Endometrial microvascular endothelial cells (primary cell): ENCODE data around the gene PDE11A. TPM values are rescaled to one million over a fixed set of nuclear protein-coding genes. Genes with fewer than 3 reads are reported as not detected.
"Not testable (repeated sequence)": the region's sequence is repeated elsewhere in the genome, so short reads cannot be mapped to it uniquely, and the experiment has no call there.

Source experiments
- in situ Hi-C: cut with HindIII; loops from 2 replicates; pipeline ENCODE4 v1.10.0; 2017; ENCODE audit warnings: low sequenced_read_pairs, low pct_unique_long_range_greater_than_20kb; ENCODE audit errors: inconsistent ontology term
- total RNA-seq: library from RNA; depleted of rRNA; stranded (reverse); fragments of >200 nt; gene quantifications from one replicate; pipeline ENCODE4 v1.2.3, GENCODE V29; 2015; ENCODE audit errors: inconsistent ontology term

Gene PDE11A
- total RNA-seq, 1 donor from 2014 or later: 0.37 TPM

DNA sequence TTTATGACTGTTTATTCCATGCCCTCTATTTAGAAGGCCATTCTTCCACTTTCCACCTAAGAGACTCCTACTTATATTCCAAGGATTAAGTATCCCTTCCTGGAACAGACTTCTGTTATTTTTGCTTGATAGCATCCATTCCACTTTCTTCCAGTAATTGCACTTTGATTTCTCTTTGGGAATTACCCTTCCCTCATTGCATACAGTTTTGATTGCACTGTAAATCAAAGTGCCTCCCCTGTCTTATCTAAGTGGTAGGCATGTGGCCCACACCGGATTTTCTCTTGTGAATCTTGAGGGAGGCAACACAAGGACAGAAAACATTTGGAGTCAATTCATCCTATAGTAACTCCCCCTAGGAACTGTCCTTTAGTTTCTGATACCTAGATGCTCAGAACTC, 120.4 kb downstream of the PDE11A start:
- in situ Hi-C loops: no loop called here

DNA sequence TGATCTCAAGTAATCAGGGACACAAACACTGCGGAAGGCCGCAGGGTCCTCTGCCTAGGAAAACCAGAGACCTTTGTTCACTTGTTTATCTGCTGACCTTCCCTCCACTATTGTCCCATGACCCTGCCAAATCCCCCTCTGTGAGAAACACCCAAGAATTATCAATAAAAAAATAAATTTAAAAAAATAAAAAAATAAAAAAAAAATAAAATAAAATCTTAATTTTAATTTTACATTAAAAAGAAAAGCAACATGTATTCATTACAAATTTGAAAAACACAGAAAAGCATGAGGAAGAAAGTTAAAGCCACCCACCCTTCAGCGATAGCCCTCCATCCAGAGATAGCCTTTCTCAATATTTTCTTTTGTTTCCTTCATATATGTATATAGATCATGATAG, 125.0 kb downstream of the PDE11A start:
- in situ Hi-C loops: not testable (repeated sequence)

DNA sequence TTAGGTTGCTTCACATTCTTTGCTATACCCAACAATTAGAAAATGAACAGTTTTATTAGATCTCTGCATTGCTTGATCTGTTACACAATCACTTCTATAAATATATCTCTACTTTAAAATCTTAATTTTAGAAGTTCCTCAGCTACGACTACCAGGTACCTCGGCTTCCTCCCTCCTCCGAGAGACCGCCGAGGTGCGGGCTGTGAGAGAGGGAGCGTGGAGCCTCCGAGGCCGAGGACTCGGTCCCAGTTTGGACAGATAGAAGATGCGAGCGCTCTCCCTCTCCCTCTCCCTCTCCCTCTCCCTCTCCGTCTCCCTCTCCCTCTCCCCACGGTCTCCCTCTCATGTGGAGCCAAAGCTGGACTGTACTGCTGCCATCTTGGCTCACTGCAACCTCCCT, 128.0 kb downstream of the PDE11A start:
- in situ Hi-C loops: not testable (repeated sequence)

DNA sequence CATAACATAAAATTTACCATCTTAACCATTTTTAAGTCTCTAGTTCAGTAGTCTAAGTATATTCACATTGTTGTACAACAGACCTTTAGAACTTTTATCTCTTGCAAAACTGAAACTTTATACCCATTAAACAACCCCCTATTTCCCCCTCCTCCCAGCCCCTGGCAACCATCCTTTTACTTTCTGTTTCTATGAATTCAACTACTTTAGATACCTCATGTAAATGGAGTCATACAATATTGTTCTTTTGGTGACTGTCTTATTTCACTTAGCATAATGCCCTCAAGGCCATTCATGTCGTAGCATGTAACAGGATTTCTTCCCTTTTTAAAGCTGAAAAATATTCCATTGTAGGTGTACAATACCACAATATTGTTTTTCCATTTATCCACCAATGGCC, 129.8 kb downstream of the PDE11A start:
- in situ Hi-C loops: no loop called here

DNA sequence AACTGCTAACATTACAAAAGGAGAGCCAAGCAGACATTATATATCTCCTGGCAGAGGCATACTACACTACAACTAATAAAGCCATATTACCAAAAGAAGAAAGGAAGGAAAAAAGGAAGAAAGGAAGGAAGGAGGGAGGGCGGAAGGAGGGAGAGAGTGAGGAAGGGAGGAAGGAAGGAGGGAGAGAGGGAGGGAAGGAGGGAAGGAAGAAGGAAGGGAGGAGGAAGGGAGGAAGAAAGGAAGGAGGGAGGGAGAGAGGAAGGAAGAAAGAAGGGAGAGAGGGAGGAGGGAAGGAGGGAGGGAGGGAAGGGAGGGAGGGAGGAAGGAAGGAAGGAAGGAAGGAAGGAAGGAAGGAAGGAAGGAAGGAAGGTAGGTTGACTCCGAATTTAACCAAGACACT, 133.4 kb downstream of the PDE11A start:
- in situ Hi-C loops: no loop called here

DNA sequence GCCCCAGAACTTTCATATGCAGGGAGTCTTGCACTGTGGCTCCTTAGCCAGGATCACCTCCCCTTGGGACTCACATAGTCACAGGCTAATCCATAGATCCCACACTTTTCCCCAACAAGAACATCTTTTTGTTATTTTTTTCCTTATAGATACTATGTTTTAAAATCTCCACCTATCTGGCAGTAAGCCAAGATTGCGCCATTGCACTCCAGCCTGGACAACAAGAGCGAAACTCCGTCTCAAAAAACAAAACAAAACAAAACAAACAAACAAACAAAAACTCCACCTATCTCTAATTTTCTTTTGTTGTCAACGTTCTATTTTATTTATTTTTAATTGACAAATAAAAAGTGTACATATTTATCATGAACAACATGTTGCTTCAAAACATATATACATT, 141.7 kb downstream of the PDE11A start:
- in situ Hi-C loops: no loop called here

DNA sequence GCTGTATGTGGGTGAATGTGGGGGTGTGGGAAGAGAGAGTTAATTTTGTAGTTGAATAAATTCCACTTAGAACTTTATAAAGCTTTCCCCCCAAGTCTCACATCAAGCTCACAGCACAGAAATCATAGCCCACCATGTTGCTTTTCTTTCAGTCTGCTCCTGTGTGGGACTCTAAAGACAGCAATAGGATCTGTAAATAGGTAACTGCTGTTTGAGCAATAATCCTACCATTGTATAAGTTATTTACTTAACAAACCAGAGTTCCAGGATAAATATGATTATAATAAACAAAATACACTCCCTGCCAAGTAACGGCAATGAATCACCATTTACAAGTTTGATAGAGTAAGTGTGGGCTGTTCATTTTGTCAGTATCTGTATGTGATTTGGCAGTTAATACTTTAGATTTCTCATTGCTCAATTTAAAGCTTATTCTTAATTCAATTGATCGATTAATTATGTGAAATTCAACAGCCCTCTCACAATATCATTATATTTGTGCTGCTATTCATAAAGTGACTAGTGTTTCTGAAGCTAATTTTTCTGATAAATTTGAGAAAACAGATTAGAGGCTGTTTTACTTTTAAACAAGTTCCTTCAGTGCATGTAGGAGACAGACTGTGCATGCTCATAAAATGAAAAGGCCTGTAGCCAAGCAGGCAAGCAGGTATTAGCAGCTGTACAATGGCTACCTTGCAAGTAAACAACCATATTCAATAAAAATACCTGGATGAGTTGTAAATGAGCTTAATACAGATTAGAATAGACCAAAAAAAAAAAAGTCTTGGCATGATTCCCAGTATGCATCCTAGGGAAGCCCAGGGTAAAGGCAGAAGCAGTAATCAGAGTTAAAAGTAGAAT, 142.7 kb downstream of the PDE11A start:
- in situ Hi-C loops: no loop called here

DNA sequence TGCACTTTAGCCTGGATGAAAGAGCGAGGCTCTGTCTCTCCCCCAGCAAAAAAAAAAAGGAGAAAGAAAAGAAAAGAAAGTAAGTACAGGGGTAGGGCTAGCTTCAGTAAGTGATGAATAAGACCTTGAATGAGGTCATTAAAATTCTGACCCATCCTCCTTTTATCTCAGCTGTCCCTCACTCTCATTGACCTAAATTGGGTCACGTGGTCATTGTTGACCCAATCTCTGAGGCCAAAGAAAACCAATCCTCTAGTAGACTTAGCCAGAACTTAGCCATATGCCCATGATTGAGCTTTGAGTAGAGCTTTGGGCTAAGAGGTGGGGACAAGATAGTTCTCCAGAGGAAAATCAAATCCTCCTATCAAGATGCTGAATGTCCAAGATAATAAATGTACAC, 149.3 kb downstream of the PDE11A start:
- in situ Hi-C loops: no loop called here

DNA sequence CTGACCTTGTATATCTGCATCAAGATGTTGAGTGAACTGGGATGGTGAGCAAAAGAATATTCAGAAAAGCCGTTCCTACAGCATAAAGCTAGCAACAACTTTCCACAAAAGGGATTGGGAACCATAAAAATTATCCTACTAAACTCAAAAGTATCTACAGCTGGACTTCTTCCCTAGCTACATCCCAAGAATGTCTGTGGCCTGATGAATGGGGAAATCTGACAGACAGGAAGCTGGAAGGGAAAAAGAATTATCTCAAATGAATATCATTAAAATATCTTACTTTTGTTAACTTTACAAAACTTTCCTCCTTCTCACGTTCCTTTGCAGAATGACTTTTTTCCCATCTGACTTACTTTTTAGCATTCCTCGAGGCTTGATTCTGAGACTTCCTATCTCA, 150.9 kb downstream of the PDE11A start:
- in situ Hi-C loops: no loop called here

DNA sequence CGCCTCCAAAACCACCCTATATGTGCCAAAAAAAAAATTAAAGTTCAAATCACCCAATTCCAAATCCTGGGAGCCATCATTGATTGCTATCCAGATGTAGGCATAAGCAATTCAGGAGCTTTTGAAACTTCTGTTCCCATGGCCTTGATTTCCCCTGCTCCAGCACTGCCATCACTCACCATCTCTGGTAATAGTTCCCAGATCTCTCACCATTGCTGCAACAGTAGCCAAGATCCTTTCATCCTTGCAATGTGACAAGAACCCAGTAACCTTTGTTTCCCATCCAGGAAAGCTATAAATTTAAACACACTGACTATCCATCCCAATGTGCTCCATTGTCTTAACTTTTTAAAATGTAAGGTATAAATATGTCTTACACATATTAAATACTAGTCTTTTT, 155.4 kb downstream of the PDE11A start:
- in situ Hi-C loops: no loop called here

DNA sequence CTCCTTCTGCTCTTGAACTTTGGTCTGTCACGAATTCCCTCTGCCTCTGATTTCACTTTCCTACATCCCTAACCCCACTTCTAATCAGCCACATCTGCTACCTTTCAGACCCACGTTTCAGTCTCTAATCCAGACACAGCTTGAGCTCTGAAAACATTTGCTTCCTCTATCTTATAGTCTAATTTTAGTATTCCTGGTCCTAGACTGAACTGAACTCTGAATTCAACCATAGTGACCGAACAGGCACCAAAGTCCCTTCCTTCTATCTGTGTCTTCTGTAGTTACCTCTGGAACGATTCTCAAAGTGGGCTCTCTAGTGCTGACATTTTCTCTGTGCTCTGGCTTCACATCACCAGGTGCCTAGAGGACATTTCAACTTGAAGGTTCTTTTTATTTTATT, 156.2 kb downstream of the PDE11A start:
- in situ Hi-C loops: no loop called here

DNA sequence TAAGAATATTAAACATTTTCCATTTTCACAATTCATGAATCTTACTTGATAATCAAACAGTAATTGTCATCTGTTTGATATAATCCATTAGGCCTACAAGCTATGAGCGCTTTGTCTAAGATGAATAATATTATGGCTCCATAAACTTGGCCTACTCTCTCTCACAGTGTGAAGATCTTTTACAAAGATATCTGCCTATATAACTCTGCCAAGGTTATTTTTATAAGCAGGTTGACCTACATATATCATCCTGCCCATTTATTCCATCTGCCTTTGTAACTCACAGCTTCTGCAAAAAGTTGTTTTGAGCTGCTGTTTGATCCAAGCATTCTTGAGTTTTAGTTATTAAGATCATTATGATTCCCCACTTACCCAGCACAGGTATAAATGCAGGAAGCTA, 158.3 kb downstream of the PDE11A start:
- in situ Hi-C loops: no loop called here

DNA sequence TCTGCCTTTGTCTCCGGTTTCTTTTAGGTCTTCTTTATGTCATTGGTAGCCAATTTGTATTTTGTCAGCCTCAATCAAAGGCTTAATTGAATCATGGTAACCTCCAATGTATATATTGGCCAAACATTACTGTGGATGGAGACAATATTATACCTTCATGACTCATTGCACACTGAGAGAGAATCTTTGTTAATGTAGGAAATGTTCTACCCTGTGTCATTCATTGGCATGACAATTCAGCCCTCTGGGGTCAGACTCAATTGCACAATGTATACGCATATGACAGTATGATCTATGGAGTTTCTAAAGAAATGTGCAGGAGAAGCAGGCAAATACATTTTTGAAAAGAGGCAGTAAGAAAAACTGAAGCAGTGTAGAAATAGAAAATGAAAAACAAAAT, 162.6 kb downstream of the PDE11A start:
- in situ Hi-C loops: no loop called here

DNA sequence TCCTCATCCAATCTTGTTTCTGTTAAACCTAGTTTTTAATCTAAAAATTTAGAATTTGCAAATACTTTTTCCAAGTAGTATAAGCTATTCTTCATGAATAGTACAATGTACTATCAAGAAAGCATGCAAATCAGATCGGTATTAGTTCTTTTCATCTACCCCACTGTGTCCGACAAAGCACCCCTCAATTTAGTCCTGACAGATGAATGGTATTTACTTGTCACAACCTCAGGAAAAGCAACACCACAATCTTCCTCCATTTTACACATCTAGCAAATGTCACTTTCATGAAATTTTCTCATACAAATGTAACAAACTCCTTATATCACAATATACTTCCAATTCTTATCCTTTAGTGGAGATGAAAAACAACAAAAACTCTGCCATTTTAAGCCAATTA, 163.8 kb downstream of the PDE11A start:
- in situ Hi-C loops: no loop called here

DNA sequence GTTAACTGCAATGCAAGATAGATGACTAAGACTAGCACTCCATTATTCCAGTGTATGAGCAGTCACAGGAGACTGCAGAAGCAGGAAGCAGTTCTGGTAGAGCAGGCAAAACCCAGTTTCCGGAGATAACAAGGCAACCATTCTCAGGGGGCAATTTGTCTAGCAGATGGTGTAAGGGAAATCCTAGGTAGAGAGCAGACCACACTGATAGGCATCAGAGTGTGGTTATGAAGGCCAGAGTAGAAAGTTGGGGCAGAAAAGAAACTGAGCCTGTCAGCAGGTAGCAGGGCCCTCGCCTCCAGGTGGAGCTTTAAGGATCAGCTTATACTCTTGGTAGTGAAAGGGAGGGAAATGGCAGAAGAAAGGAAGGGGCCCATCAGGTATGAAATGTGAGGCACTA, 164.4 kb downstream of the PDE11A start:
- in situ Hi-C loops: no loop called here

DNA sequence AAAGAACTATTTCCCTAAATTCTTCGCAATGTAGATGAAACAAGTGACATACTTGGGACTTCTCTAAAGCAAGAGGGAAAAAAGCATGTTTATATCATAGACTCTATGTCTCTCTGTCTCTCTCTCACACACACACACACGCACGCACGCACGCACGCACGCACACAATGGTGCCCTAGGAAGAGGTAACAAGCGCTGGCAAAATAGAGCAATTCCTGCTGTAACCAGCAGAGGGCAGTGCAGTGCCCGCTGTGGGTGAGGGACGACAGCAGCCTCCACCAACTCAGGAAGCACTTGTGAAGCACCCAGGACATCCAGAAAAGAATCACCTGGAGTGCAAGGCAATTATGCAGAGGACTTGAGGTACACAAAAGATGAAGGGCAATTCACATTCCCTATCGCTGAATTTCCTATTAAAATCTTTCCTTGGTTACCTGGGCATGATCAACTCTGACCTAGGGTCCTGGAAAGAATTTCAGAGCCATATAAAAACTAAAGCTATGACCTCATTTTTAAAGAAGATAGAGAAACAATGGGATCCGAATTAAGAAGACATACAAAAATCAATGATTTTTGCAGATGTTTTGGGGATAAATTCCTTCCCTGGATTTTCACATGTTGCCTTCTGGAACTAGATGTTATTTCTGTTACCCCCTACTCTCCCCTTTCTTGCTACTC, 166.4 kb downstream of the PDE11A start:
- in situ Hi-C loops: no loop called here

DNA sequence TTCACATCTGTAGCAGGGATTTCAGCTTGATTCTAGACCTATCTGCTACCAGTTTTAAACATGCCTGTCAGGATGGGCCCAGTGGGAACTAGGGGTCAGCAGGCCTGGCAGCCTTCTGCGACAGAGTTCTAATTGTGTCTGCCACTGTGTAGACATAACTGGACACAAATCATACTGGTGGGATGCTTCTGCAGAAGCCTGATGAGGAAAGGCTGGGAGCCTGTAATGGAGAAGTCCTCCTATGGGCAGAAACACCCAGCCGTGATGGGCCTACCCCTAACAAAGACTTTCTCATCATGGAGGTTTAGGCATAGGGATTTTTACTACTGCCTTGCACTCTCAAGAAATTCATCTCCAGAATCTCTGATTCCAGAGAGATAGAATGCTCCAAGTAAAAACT, 166.9 kb downstream of the PDE11A start:
- in situ Hi-C loops: no loop called here

DNA sequence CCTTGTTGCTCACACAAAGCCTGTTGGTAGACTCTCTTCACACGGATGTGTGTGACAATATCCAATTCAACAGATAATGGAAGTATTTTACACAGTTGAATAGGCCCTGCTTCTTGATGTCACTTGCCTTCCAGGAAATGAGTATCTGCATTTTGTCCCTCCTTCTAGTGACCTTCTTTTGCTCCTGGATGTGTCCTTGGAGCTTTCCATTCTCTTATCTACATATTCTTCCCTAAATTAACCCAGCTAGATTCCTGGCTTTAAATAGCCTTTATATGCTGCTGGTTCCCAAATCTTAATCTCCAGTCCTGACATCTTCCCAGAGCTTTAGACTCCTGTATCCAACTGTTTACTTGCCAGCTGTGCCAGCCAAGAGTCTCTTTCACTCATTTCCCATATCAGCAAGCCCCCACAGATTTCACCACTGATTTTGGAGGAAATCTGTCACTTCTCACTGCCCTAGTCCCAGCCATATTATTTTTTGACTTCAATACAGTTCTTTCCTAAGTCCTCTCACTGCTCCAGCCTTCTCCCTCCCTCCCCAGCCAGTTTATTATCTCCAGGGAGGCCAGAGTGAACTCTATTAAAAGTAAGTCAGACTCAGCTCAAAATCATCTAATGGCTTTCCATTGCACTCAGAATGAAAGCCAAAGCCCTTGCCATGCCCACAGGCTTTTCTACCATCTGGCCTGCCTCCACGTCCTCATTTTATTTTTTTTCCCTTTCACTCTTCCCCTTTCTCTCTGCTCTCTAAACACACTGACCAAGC, 170.0 kb downstream of the PDE11A start:
- in situ Hi-C loops: no loop called here

DNA sequence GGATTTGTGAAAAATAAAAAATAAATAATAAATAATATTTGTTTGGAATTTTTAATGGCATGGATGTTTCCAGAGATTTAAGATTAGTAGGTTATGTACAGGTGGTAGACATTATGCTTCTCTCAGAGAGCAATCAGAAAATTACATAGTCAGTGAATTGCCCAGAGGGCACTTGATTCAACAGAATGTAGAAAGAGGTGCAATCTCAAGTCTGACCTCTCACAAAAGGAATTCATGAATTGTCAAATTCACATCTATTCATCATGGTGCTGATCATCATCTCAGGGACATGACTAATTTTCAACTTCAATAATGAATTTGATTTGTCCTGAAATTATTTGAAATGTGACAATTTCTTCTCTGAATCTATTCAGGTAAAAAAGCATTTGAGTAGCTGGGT, 172.5 kb downstream of the PDE11A start:
- in situ Hi-C loops: no loop called here

DNA sequence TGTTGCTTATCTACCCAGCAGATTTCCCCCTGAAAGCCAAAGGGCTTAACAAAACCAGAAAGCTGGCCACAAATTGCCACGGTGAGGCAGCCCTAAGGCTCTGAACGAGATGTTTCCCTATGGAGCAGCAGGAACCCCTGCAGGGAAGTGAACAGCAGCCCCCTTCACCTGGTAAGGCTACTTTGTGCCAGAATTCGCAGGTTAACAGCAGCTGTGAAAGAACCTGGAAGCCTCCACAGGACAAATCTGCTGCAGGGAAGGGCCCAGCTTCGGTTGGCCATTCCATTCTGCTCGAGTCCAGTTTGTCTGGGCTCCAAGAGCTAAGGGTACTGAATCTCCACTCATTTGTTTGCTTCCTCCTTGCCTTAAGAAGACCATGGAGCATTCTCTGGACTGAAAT, 175.3 kb downstream of the PDE11A start:
- in situ Hi-C loops: no loop called here
